Loucy (cell line): Measurements from ENCODE around the gene PLPP1.

Source experiments
- H2AFZ ChIP-seq: fragments of 200-600 bp; sonication (generic); 2 replicates; pipeline ENCODE4 v1.6.0; 2016; ENCODE audit warnings: antibody characterized with exemption, mild to moderate bottlenecking, low read length, moderate library complexity
- H3F3A ChIP-seq: fragments of 200-600 bp; 2 replicates; pipeline ENCODE4 v1.6.0; 2016; ENCODE audit warnings: antibody characterized with exemption, low read depth, mild to moderate bottlenecking
- H3K27me3 ChIP-seq: fragments of 200-600 bp; sonication (generic); 2 replicates; pipeline ENCODE4 v1.6.1; 2014; ENCODE audit warnings: low read length, mild to moderate bottlenecking; ENCODE audit not compliant: insufficient read depth, poor library complexity, severe bottlenecking
- H3K36me3 ChIP-seq: fragments of 200-600 bp; sonication (generic); 2 replicates; pipeline ENCODE4 v1.6.1; 2016; ENCODE audit warnings: low read length; ENCODE audit not compliant: insufficient read depth
- H3K4me1 ChIP-seq: fragments of 200-600 bp; sonication (generic); 2 replicates; pipeline ENCODE4 v1.5.1; 2014; ENCODE audit warnings: low read length, mild to moderate bottlenecking; ENCODE audit not compliant: insufficient read depth, poor library complexity, severe bottlenecking
- H3K4me2 ChIP-seq: fragments of 200-600 bp; sonication (generic); 2 replicates; pipeline ENCODE4 v1.6.0; 2014; ENCODE audit warnings: antibody characterized with exemption, low read length, low read depth, mild to moderate bottlenecking; ENCODE audit not compliant: poor library complexity, severe bottlenecking
- H3K4me3 ChIP-seq: fragments of 200-600 bp; sonication (generic); 2 replicates; pipeline ENCODE4 v1.5.1; 2014; ENCODE audit warnings: low read length, mild to moderate bottlenecking, mixed read lengths; ENCODE audit not compliant: poor library complexity, severe bottlenecking
- H3K79me2 ChIP-seq: fragments of 200-600 bp; sonication (generic); 2 replicates; pipeline ENCODE4 v1.6.1; 2014; ENCODE audit warnings: low read length; ENCODE audit not compliant: insufficient read depth
- H3K9ac ChIP-seq: fragments of 200-600 bp; sonication (generic); 2 replicates; pipeline ENCODE4 v1.6.0; 2014; ENCODE audit warnings: mild to moderate bottlenecking, low read depth, low read length, moderate library complexity; ENCODE audit not compliant: poor library complexity, severe bottlenecking
- H3K9me2 ChIP-seq: fragments of 200-600 bp; sonication (generic); replicated peaks from 2 replicates; pipeline ENCODE4 v1.6.1; 2016; ENCODE audit warnings: low read depth, low read length, mixed read lengths
- H3K9me3 ChIP-seq: fragments of 200-600 bp; sonication (generic); 2 replicates; pipeline ENCODE4 v1.6.1; 2014; ENCODE audit warnings: mild to moderate bottlenecking, antibody characterized with exemption, low read length, low read depth; ENCODE audit not compliant: insufficient read depth
- H4K20me1 ChIP-seq: fragments of 200-600 bp; sonication (generic); 2 replicates; pipeline ENCODE4 v1.6.0; 2014; ENCODE audit warnings: antibody characterized with exemption, low read length, mild to moderate bottlenecking; ENCODE audit not compliant: insufficient read depth, poor library complexity, severe bottlenecking
- CTCF ChIP-seq: fragments of 200-600 bp; sonication (generic); conservative IDR thresholded peaks from 2 replicates; pipeline ENCODE4 v1.5.1; 2014; ENCODE audit warnings: mild to moderate bottlenecking, antibody characterized with exemption, low read length
- EZH2phosphoT487 ChIP-seq: fragments of 200-600 bp; IDR thresholded peaks from 2 replicates; pipeline ENCODE4 v1.6.1; 2018; ENCODE audit warnings: antibody characterized with exemption, mild to moderate bottlenecking, moderate library complexity, borderline replicate concordance

PLPP1 gene

DNA sequence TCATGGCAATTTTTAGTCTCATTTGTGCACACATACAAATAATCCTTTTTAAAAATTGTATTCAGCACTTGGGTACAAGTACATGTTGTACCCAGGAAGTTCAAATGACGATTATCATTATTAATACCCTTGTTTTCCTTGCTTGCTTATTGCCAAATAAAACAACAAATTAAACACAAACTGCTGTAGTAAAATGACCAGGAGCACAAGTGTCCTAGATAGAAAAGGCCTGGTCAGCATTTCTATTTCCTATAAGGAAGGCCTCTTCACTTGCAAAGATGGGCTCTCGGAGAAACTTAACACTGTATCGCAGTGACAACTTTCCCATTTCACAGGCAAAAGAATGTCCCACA, 34.7 kb upstream of the PLPP1 start:
- Histone ChIP-seq H3K9me3 (no peaks in the 10 kb centered on the region), H3K4me2 (no peak overlapping the region), H4K20me1 (no peaks in the 10 kb centered on the region), H3K9me2 (no peaks in the 10 kb centered on the region), H3K4me3 (no peak overlapping the region), H3F3A (no peaks in the 10 kb centered on the region), H3K4me1 (no peaks in the 10 kb centered on the region), H3K36me3 (no peaks in the 10 kb centered on the region), H3K9ac (no peak overlapping the region), H3K79me2 (no peaks in the 10 kb centered on the region), H3K27me3 (no peaks in the 10 kb centered on the region), H2AFZ (no peak overlapping the region)
- TF ChIP-seq EZH2phosphoT487 (no peak), CTCF (no peak)

DNA sequence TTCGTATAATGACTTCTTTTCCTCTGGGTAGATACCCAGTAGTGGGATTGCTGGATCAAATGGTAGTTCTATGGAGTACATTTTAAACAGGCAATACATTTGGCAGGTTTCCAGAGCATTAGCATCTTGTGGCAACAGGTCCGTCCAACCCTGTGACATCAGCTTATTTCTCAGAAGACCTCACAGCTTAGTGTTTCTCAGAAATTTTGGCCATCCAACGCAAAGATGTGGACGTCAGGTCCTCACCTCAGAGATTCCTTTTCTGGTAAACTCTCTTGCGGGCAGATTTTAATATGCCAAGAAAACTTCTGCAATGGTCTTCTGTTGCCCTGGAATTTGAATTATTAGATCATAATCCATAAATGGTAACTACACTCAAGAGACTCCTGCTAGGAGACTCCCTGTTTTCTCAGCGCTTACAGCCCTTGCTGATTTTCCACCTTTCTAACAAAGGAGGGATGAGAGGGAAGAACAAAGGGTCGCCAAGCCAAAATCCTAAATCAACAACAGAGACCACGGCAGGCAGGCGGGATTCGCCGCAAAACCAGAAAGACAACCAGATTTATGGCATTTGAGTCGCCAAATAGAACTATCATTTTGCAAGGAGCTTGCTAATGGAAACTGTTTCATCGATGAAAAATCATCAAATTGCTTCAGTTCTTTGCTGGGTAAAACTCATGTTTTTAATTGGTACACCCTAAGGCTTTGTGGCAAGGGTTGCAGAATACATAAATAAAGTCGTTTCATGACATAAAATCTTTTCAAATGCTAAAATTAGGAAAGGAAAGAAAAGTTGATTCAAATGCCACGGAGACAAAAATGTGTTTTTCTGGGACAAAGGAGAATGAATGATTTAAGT, 34.1 kb upstream of the PLPP1 start:
- H3K4me2 ChIP-seq: no peak overlapping the region

DNA sequence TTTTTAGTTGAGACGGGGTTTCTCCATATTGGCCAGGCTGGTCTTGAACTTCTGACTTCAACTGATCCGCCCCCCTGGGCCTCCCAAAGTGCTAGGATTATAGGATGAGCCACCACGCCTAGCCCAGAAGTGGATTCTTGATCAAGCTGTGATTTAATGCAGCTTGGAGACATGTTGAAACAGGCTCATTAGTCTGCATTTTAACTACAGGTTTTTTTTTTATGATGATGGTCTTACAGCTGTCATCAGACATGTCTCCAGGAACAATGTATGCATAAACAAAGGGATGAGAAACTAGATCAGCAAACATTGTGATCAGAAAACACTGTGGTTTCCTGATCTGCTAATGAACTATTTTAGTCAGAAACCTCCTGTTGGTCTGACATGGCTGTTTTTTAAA, 30.0 kb upstream of the PLPP1 start:
- H3K4me3 ChIP-seq: no peak overlapping the region
- H3K79me2 ChIP-seq: no peaks in the 10 kb centered on the region
- no peaks in the 10 kb centered on the region for H3K36me3 ChIP-seq
- H3F3A ChIP-seq: no peaks in the 10 kb centered on the region
- H3K4me1 ChIP-seq: no peaks in the 10 kb centered on the region
- H3K4me2 ChIP-seq: no peak overlapping the region
- no peaks in the 10 kb centered on the region for H4K20me1 ChIP-seq
- no peaks in the 10 kb centered on the region for H3K9me2 ChIP-seq
- no peaks in the 10 kb centered on the region for H3K9me3 ChIP-seq
- H3K27me3 ChIP-seq: no peaks in the 10 kb centered on the region
- no peak for TF ChIP-seq EZH2phosphoT487
- H2AFZ ChIP-seq: no peak overlapping the region
- no peak overlapping the region for H3K9ac ChIP-seq

More for the DNA sequence above, 34.1 kb upstream of the PLPP1 start:
- H3K79me2 ChIP-seq: no peaks in the 10 kb centered on the region
- H2AFZ ChIP-seq: no peak overlapping the region
- no peaks in the 10 kb centered on the region for H3F3A ChIP-seq
- no peaks in the 10 kb centered on the region for H3K27me3 ChIP-seq
- no peaks in the 10 kb centered on the region for H3K36me3 ChIP-seq
- H3K9me2 ChIP-seq: no peaks in the 10 kb centered on the region
- no peaks in the 10 kb centered on the region for H3K4me1 ChIP-seq
- no peaks in the 10 kb centered on the region for H4K20me1 ChIP-seq
- no peaks in the 10 kb centered on the region for H3K9me3 ChIP-seq
- no peak overlapping the region for H3K4me3 ChIP-seq
- TF ChIP-seq EZH2phosphoT487 (no peak), CTCF (no peak)
- no peak overlapping the region for H3K9ac ChIP-seq

DNA sequence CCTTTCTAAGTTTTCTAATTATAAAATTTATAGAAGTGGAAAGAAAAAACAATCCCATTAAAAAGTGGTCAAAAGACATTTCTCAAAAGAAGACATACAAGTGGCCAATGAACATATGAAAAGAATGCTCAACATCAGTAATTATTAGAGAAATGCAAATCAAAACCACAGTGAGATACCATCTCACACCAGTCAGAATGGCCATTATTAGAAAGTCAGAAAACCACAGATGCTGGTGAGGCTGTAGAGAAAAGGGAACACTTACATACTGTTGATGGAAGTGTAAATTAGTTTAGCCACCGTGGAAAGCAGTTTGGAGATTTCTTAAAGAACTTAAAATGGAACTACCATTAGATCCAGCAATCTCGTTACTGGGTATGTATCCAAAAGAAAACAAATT, 23.7 kb upstream of the PLPP1 start:
- Histone ChIP-seq H3K79me2 (no peaks in the 10 kb centered on the region), H3K4me3 (no peak overlapping the region), H3K4me1 (no peaks in the 10 kb centered on the region), H3F3A (no peaks in the 10 kb centered on the region), H3K9me2 (no peaks in the 10 kb centered on the region), H2AFZ (no peak overlapping the region), H3K9ac (no peak overlapping the region), H3K27me3 (no peaks in the 10 kb centered on the region), H3K4me2 (no peak overlapping the region), H3K36me3 (no peaks in the 10 kb centered on the region), H4K20me1 (no peaks in the 10 kb centered on the region), H3K9me3 (no peaks in the 10 kb centered on the region)
- TF ChIP-seq CTCF (no peak), EZH2phosphoT487 (no peak)
